Fibroblast of lung (primary cell): ENCODE measurements around the gene TPI1. TPM values are rescaled to one million over a fixed set of nuclear protein-coding genes. Genes with fewer than 3 reads are reported as not detected.
"Not testable (repeated sequence)": the region's sequence is repeated elsewhere in the genome, so short reads cannot be mapped to it uniquely, and the experiment has no call there.

Experiments
- DNase-seq, 2 donors: peaks; one replicate each; pipeline versions ENCODE4 v3.0.0 to v3.0.0-alpha.2; 2010; ENCODE audit warnings: low read depth in 2 of 2
- H2AFZ ChIP-seq: 2 replicates; pipeline ENCODE4 v1.5.1; 2012; ENCODE audit warnings: low read length, control low read depth, inconsistent platforms
- H3K27ac ChIP-seq: 2 replicates; pipeline ENCODE4 v1.5.1; 2011; ENCODE audit warnings: low read length, control low read depth; ENCODE audit not compliant: insufficient read depth
- H3K27me3 ChIP-seq: 2 replicates; pipeline ENCODE4 v1.5.1; 2011; ENCODE audit warnings: mild to moderate bottlenecking, low read length; ENCODE audit not compliant: control insufficient read depth, insufficient read depth
- H3K36me3 ChIP-seq: 2 replicates; pipeline ENCODE4 v1.5.1; 2011; ENCODE audit warnings: low read length; ENCODE audit not compliant: control insufficient read depth, insufficient read depth
- H3K4me1 ChIP-seq: 2 replicates; pipeline ENCODE4 v1.5.1; 2011; ENCODE audit warnings: low read length; ENCODE audit not compliant: control insufficient read depth, insufficient read depth; ENCODE audit errors: extremely low read depth
- H3K4me2 ChIP-seq: 2 replicates; pipeline ENCODE4 v1.5.1; 2011; ENCODE audit warnings: low read length, control low read depth; ENCODE audit not compliant: insufficient read depth; ENCODE audit errors: extremely low read depth
- H3K4me3 ChIP-seq, 4 experiments: fragments of 200-600 bp in 1 of 4; sonication (generic) in 1 of 4; replicated peaks in 1 of 4; 2 replicates each; pipeline ENCODE4 v1.5.1; 2011 to 2016; ENCODE audit warnings: low read length in 4 of 4, low read depth in 3 of 4, mild to moderate bottlenecking in 3 of 4, control low read depth in 2 of 4, inconsistent platforms in 1 of 4, mixed read lengths in 1 of 4; ENCODE audit not compliant: insufficient read depth in 1 of 4; ENCODE audit errors: control extremely low read depth in 1 of 4
- H3K79me2 ChIP-seq: 2 replicates; pipeline ENCODE4 v1.5.1; 2012; ENCODE audit warnings: mild to moderate bottlenecking, low read length, inconsistent platforms; ENCODE audit not compliant: control insufficient read depth, insufficient read depth
- H3K9ac ChIP-seq: 2 replicates; pipeline ENCODE4 v1.5.1; 2011; ENCODE audit warnings: mild to moderate bottlenecking, low read length, control low read depth; ENCODE audit not compliant: insufficient read depth
- H3K9me3 ChIP-seq: 2 replicates; pipeline ENCODE4 v1.5.1; 2012; ENCODE audit warnings: low read depth, low read length; ENCODE audit not compliant: control insufficient read depth, insufficient read depth
- H4K20me1 ChIP-seq: 2 replicates; pipeline ENCODE4 v1.5.1; 2011; ENCODE audit warnings: low read length; ENCODE audit not compliant: control insufficient read depth, insufficient read depth; ENCODE audit errors: extremely low read depth
- EZH2 ChIP-seq: IDR thresholded peaks from 2 replicates; pipeline ENCODE4 v1.5.1; 2012; ENCODE audit warnings: low read length, control low read depth, mild to moderate bottlenecking; ENCODE audit errors: missing control alignments
- polyA plus RNA-seq, 2 donors: library from polyadenylated mRNA; depleted of rRNA in 1 of 2; stranded (reverse) in 1 of 2; unstranded in 1 of 2; fragments of >200 nt; gene quantifications; 2 replicates each; pipeline ENCODE4 v1.2.1, GENCODE V29; 2011 to 2012; ENCODE audit warnings: missing spikeins in 1 of 2
- total RNA-seq: library from RNA; depleted of rRNA; stranded (reverse); fragments of >200 nt; gene quantifications from 2 replicates; pipeline ENCODE4 v1.2.1, GENCODE V29; 2014
- TF ChIP-seq, protein P1 (sequence below), 2 donors: IDR thresholded peaks in 1 of 2; conservative IDR thresholded peaks in 1 of 2; 1 replicate in 1 of 2; 2 replicates in 1 of 2; pipeline ENCODE4 v1.5.1; 2011 to 2012; ENCODE audit warnings: low read length in 2 of 2, control low read depth in 1 of 2, inconsistent platforms in 1 of 2, low read depth in 1 of 2, mild to moderate bottlenecking in 1 of 2

TPI1 gene
- total and polyA plus RNA-seq, 2 donors (not counting 1 experiment from before 2014, with no cell fraction given), result 934 to 1,654 TPM

DNA sequence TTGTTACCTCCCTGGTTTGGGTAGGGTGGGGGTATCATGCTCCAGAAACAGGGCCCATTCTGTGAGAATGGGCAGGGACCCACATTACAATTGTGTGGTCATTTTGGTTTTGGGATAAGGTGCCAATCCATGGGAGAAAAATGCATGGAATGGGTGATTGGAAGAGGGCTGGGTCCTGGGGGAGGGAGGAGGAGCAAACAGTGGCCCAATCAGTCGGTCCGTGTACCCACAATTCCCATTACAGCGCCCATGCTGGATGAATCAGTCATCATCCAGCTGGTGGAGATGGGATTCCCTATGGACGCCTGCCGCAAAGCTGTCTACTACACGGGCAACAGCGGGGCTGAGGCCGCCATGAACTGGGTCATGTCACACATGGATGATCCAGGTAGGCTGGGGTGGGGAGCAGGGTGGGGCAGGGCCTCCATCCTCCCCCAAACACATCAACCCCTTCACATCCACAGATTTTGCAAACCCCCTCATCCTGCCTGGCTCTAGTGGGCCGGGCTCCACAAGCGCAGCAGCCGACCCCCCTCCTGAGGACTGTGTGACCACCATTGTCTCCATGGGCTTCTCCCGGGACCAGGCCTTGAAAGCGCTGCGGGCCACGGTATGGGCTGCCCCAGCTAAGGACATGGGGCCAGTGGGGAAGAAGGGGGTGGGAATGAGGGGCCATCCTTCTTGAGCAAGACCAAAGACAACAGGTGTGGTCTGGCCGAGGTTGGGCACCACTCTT lies 3.6 kb upstream of the TPI1 start:
- no peak overlapping the region for H3K27ac ChIP-seq
- no peak overlapping the region for H2AFZ ChIP-seq
- H3K36me3 ChIP-seq, result peaks cover 28% of the 10 kb centered on the region

DNA sequence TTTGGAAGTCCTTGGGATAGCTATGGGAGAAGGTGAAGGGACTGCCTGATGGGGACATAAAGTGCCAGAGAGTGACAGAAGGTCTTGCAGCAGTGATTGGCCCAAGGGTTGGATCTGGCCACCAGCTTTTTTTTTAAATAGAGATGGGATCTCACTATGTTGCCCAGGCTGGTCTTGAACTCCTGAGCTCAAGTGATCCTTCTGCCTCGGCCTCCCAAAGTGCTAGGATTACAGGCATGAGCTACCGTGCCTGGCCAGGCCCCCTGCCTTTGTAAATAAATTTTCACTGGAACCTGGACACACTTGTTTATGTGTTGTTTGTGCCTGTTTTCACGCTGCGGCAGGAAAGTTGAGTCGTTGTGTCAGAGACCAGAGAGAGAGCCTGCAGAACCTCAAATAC lies 2.0 kb upstream of the TPI1 start:
- peaks cover 28% of the 10 kb centered on the region for H3K79me2 ChIP-seq
- DNase-seq, H4K20me1 ChIP-seq, H3K4me2 ChIP-seq, H3K9me3 ChIP-seq, H3K27ac ChIP-seq, H3K27me3 ChIP-seq, H3K9ac ChIP-seq, H2AFZ ChIP-seq, H3K4me3 ChIP-seq: not testable (repeated sequence)
- peaks cover 28% of the 10 kb centered on the region for H3K36me3 ChIP-seq
- peaks cover 16% of the 10 kb centered on the region for H3K4me1 ChIP-seq

More for the DNA sequence above, 3.6 kb upstream of the TPI1 start:
- Histone ChIP-seq H3K4me2 (no peak overlapping the region), H3K9me3 (no peaks in the 10 kb centered on the region), H3K4me3 (no peak overlapping the region), H4K20me1 (no peaks in the 10 kb centered on the region), H3K79me2 (peaks cover 14% of the 10 kb centered on the region), H3K27me3 (no peaks in the 10 kb centered on the region), H3K9ac (no peak overlapping the region), H3K4me1 (peaks cover 4% of the 10 kb centered on the region)
- DNase-seq, result peak in 1 of 2 donors; percentile 21
- TF ChIP-seq, protein P1, sequence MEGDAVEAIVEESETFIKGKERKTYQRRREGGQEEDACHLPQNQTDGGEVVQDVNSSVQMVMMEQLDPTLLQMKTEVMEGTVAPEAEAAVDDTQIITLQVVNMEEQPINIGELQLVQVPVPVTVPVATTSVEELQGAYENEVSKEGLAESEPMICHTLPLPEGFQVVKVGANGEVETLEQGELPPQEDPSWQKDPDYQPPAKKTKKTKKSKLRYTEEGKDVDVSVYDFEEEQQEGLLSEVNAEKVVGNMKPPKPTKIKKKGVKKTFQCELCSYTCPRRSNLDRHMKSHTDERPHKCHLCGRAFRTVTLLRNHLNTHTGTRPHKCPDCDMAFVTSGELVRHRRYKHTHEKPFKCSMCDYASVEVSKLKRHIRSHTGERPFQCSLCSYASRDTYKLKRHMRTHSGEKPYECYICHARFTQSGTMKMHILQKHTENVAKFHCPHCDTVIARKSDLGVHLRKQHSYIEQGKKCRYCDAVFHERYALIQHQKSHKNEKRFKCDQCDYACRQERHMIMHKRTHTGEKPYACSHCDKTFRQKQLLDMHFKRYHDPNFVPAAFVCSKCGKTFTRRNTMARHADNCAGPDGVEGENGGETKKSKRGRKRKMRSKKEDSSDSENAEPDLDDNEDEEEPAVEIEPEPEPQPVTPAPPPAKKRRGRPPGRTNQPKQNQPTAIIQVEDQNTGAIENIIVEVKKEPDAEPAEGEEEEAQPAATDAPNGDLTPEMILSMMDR (conservative IDR thresholded peaks at IDR 0.05 in 1 of 2, IDR thresholded peaks at IDR 0.05 in 1 of 2; ENCODE audit: low read depth in 1 of 2, low read length in 2 of 2), result no peak
- TF ChIP-seq EZH2, result no peak

DNA sequence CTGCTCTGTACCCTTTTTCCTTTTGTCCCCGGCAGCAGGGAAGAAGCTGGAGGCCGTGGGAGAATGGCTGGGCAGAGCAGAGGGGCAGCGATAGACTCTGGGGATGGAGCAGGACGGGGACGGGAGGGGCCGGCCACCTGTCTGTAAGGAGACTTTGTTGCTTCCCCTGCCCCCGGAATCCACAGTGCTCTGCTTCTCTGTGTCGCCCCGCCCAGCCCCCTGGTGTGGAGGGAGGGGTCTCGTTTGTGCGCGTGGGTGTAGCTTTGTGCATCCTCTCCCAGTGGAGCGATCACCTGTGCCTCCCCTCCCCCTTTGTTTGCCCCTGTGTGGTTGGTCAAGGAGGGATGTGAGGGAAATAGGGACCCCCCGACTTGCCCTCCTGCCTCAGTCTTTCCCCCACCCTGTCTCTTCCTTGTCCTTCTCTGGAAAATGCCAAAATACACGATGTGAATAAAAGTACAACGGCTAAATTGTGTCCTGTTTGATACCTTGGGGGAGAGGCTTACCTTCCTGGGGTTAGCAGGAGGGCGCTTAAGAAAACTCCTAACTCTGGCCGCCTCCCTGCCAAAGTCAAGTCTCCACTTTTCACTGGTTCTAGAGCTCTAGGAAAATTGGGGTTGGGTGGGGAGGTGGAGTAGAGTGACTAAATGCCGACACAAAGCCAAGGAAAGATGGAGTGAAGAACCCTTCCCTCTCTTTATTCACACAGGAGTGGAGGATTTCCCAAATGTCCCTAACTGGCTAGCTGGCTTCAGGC lies 990 bp upstream of the TPI1 start:
- H2AFZ ChIP-seq, result peak overlapping the region; percentile 23
- TF ChIP-seq EZH2, result no peak
- TF ChIP-seq, protein P1 (conservative IDR thresholded peaks at IDR 0.05 in 1 of 2, IDR thresholded peaks at IDR 0.05 in 1 of 2; ENCODE audit: low read depth in 1 of 2, low read length in 2 of 2), result no peak
- peaks cover 33% of the 10 kb centered on the region for H3K79me2 ChIP-seq
- peaks cover 4% of the 10 kb centered on the region for H4K20me1 ChIP-seq
- no peak for DNase-seq
- no peaks in the 10 kb centered on the region for H3K27me3 ChIP-seq
- no peaks in the 10 kb centered on the region for H3K9me3 ChIP-seq
- H3K9ac ChIP-seq, result peak overlapping the region; percentile 57
- peak overlapping the region in 3 of 4 experiments; percentile 36 to 89 (median 58) for H3K4me3 ChIP-seq
- H3K36me3 ChIP-seq, result peaks cover 29% of the 10 kb centered on the region
- H3K4me1 ChIP-seq, result peaks cover 21% of the 10 kb centered on the region
- peak overlapping the region; percentile 43 for H3K27ac ChIP-seq
- H3K4me2 ChIP-seq, result peak overlapping the region; percentile 71
